CD4-positive, alpha-beta T cell (primary cell): ENCODE results near the gene TGM1. TPM values are rescaled to one million over a fixed set of nuclear protein-coding genes. Genes with fewer than 3 reads are reported as not detected.
A peak's percentile ranks its signal among the peaks of the same experiment; 100 is the strongest.

Experiments
- ATAC-seq: fragments of 200-7000 bp; cut with Tn5 transposase; one replicate; pipeline ENCODE4 v1.10.0; 2022; ENCODE audit warnings: mild to moderate bottlenecking; ENCODE audit not compliant: poor library complexity
- CTCF ChIA-PET: fragments of 350-600 bp; sonication (Branson Sonifier 250); formaldehyde crosslinking; loops from one replicate; lab custom pipeline; 2021; ENCODE audit warnings: antibody characterized with exemption, inconsistent platforms; lab: Charles Lee
- POLR2A ChIA-PET: fragments of 350-600 bp; sonication (Branson Sonifier 250); formaldehyde crosslinking; loops from one replicate; lab custom pipeline; 2021; ENCODE audit warnings: antibody characterized with exemption, inconsistent platforms; lab: Charles Lee
- DNase-seq, 14 experiments: peaks; one replicate each; pipeline ENCODE4 v3.0.0-alpha.2; 2013 to 2020; ENCODE audit warnings: mixed read lengths in 2 of 14
- H3K27ac ChIP-seq, 2 donors: one replicate each; pipeline versions ENCODE4 v1.5.1 to v1.7.0; 2013; ENCODE audit warnings: low read length in 2 of 2, low read depth in 1 of 2, mild to moderate bottlenecking in 1 of 2
- H3K27me3 ChIP-seq, 2 experiments: 1 replicate in 1 of 2; 2 replicates in 1 of 2; pipeline versions ENCODE4 v1.6.1 to v1.7.0; 2013; ENCODE audit warnings: low read length in 2 of 2, control low read depth in 1 of 2, mild to moderate bottlenecking in 1 of 2, moderate library complexity in 1 of 2; ENCODE audit not compliant: insufficient read depth in 2 of 2, control insufficient read depth in 1 of 2
- H3K36me3 ChIP-seq: one replicate; pipeline ENCODE4 v1.6.1; 2013; ENCODE audit warnings: low read length, control low read depth; ENCODE audit not compliant: insufficient read depth
- H3K4me1 ChIP-seq: one replicate; pipeline ENCODE4 v1.6.1; 2013; ENCODE audit warnings: low read length, control low read depth; ENCODE audit not compliant: insufficient read depth
- H3K4me3 ChIP-seq: one replicate; pipeline ENCODE4 v1.5.1; 2013; ENCODE audit warnings: mild to moderate bottlenecking, low read length, moderate library complexity
- H3K9me3 ChIP-seq, 2 experiments: 1 replicate in 1 of 2; 2 replicates in 1 of 2; pipeline versions ENCODE4 v1.6.1 to v1.7.0; 2013; ENCODE audit warnings: low read length in 2 of 2, mild to moderate bottlenecking in 2 of 2, control low read depth in 1 of 2, moderate library complexity in 1 of 2; ENCODE audit not compliant: control insufficient read depth in 1 of 2, insufficient read depth in 1 of 2
- H3K27ac Mint-ChIP-seq: one replicate; pipeline ENCODE4 v1.8.0; 2020; ENCODE audit warnings: mixed read lengths
- H3K27me3 Mint-ChIP-seq: one replicate; pipeline ENCODE4 v1.8.0; 2021; ENCODE audit warnings: mixed read lengths
- H3K36me3 Mint-ChIP-seq: one replicate; pipeline ENCODE4 v1.8.0; 2021; ENCODE audit warnings: low read depth, mixed read lengths
- H3K4me1 Mint-ChIP-seq: one replicate; pipeline ENCODE4 v1.8.0; 2021; ENCODE audit warnings: low read depth, mixed read lengths
- H3K4me3 Mint-ChIP-seq: one replicate; pipeline ENCODE4 v1.8.0; 2020; ENCODE audit warnings: mild to moderate bottlenecking, mixed read lengths
- H3K9me3 Mint-ChIP-seq: one replicate; pipeline ENCODE4 v1.8.0; 2020; ENCODE audit warnings: mixed read lengths
- intact Hi-C, 2 experiments: fragments of 100-400 bp; cut with DNase I in 1 of 2; cut with micrococcal nuclease in 1 of 2; formaldehyde crosslinking; loops; one replicate each; pipeline versions ENCODE4 v1.15.1 to v1.9.0; 2023 to 2025; cut with DNase I, micrococcal nuclease
- total RNA-seq, 174 experiments: library from RNA in 2 of 174; stranded (reverse) in 2 of 174; gene quantifications; one replicate each; pipeline ENCODE4 v1.2.3 and lab custom pipeline; 2021 to 2026
- TF ChIP-seq, protein P1 (sequence below): fragments of 200-600 bp; IDR thresholded peaks from one replicate; pipeline ENCODE4 v1.8.0; 2022; ENCODE audit warnings: antibody characterized with exemption, mild to moderate bottlenecking

The TGM1 gene
- total RNA-seq, 2 experiments from 2014 or later = 3.5 to 3.9 TPM

DNA sequence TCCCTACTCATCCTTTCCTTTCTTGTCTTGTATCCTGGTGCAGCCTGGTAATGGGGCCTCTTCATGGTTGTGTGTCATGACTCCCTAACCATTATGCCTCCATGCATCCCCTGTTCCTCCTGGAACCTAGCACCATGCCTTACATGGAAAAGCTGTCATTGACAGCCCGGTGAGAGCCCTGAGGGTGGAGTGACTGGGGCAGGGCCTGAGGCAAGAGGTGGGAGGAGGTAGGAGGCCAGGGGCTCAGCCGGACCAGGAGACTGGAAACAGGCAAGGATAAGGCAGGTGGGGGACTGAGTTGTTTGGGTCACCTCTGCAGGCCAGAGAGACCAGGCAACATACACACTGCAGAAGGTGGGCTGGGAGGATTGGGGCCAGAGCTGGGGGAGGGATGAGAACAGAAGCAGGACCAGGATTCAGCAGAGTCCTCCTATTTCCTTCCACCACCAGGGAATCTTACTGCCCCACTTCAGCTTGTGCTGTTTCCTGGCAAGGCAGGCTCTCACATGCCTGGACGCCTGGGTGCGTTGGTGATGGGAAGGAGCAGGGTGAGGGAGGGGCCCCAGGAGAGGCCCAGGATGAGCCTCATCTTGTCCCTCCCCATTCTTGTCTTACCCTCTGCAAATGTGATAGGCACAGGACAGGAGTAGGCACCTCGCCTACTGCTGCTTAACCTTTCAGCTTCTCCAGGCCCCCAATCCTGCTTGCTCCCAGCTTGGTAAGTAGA lies 46.7 kb upstream of the TGM1 start, which contains the start of gene LTB4R2:
TSS of gene LTB4R2 (plus strand) at position 603 of the 727 bp plus-strand sequence. CDS start 525 bp downstream, outside the sequence.
- intact Hi-C loops = loop anchor here (2.0 to 5.0 kb wide), 3 partner anchors 21 to 37 kb away; partner anchors contain the start of gene RABGGTA (in 1 of the 2)
- ChIA-PET CTCF (interaction anchor here (1.4 to 4.9 kb wide), 11 partner anchors 9 to 123 kb away, joined by 3 to 67 read pairs (median 8); partner anchors contain the start of genes DHRS1, KHNYN, NOP9 and RABGGTA), POLR2A (interaction anchor here (0.7 to 5.5 kb wide), 12 partner anchors 10 to 204 kb away, joined by 3 to 52 read pairs (median 12); partner anchors contain the start of genes CBLN3, CHMP4A, DCAF11 and DHRS1)
- Mint-ChIP-seq H3K36me3 (peaks cover 41% of the 10 kb centered on the region), H3K4me3 (peak within 1 kb of the TSS; percentile 87), H3K9me3 (no peaks in the 10 kb centered on the region), H3K27me3 (no peaks in the 10 kb centered on the region), H3K27ac (peak within 1 kb of the TSS; percentile 76), H3K4me1 (peaks cover 68% of the 10 kb centered on the region)
- no peak for DNase-seq
- Histone ChIP-seq H3K36me3 (peaks cover 34% of the 10 kb centered on the region), H3K27me3 (no peaks in the 10 kb centered on the region), H3K9me3 (no peaks in the 10 kb centered on the region), H3K4me1 (peaks cover 68% of the 10 kb centered on the region), H3K27ac (peak within 1 kb of the TSS; percentile 59 to 66), H3K4me3 (peak within 1 kb of the TSS; percentile 65)
- ATAC-seq = no peak
- TF ChIP-seq, protein P1, sequence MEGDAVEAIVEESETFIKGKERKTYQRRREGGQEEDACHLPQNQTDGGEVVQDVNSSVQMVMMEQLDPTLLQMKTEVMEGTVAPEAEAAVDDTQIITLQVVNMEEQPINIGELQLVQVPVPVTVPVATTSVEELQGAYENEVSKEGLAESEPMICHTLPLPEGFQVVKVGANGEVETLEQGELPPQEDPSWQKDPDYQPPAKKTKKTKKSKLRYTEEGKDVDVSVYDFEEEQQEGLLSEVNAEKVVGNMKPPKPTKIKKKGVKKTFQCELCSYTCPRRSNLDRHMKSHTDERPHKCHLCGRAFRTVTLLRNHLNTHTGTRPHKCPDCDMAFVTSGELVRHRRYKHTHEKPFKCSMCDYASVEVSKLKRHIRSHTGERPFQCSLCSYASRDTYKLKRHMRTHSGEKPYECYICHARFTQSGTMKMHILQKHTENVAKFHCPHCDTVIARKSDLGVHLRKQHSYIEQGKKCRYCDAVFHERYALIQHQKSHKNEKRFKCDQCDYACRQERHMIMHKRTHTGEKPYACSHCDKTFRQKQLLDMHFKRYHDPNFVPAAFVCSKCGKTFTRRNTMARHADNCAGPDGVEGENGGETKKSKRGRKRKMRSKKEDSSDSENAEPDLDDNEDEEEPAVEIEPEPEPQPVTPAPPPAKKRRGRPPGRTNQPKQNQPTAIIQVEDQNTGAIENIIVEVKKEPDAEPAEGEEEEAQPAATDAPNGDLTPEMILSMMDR = no peak

DNA sequence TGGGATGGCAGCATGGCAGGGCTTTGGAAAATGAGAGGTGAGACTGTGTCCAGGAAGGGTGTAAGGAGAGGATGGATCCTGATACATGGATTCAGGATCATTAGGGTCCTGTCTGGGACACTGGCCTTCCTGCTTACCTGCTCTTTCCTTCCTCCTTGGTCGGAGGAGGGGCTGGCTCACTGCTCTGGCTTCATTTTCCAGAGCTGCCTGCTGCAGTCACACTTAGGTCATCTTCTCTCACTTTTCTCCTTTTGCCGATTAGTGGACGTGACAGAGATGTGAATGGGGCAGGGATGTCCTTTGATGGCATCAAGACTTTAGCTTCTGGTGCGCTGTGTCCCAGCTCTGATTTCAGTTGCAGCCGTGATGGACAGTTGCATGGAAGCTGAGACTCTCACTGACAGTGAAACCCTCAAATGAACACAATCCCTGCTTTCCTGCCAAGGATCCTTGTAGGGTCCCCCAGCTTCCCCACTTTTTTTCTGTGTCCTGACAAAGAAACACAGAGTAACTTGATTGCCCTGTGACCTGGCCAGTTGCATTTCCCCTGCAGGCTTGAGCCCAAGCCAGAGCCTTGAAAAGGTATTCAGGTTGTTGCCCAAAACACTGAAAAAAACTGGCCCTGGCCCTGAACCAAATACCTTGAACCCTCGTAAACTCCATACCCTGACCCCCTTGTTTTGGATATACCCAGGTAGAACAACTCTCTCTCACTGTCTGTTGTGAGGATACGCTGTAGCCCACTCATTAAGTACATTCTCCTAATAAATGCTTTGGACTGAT lies 45.6 kb upstream of the TGM1 start:
- Mint-ChIP-seq H3K36me3 (peaks cover 52% of the 10 kb centered on the region), H3K27ac (peak overlapping the region; percentile 76), H3K4me1 (peaks cover 56% of the 10 kb centered on the region), H3K9me3 (no peaks in the 10 kb centered on the region), H3K27me3 (no peaks in the 10 kb centered on the region), H3K4me3 (peak overlapping the region; percentile 54)
- H3K27ac ChIP-seq = no peak overlapping the region
- no peak overlapping the region for H3K4me3 ChIP-seq
- peaks cover 56% of the 10 kb centered on the region for H3K4me1 ChIP-seq
- H3K27me3 ChIP-seq = no peaks in the 10 kb centered on the region
- ChIA-PET CTCF (interaction anchor here (0.7 to 4.9 kb wide), 22 partner anchors 9 to 165 kb away, joined by 3 to 67 read pairs (median 4); partner anchors contain the start of genes CHMP4A, DHRS1, MDP1 and NOP9), POLR2A (interaction anchor here (0.7 to 5.5 kb wide), 14 partner anchors 9 to 250 kb away, joined by 3 to 52 read pairs (median 4); partner anchors contain the start of genes CBLN3, DCAF11, DHRS1 and IPO4)
- TF ChIP-seq, protein P1 = peak; percentile 14
- intact Hi-C loops = no loop called here
- DNase-seq (no peak), ATAC-seq (no peak)
- peaks cover 46% of the 10 kb centered on the region for H3K36me3 ChIP-seq
- no peaks in the 10 kb centered on the region for H3K9me3 ChIP-seq
